Measurements from ENCODE around the gene ERC2.

GRCh38 chr3:56323986-56324420 lies 144.3 kb downstream of the ERC2 start:
- TF ChIP-seq, protein P1, sequence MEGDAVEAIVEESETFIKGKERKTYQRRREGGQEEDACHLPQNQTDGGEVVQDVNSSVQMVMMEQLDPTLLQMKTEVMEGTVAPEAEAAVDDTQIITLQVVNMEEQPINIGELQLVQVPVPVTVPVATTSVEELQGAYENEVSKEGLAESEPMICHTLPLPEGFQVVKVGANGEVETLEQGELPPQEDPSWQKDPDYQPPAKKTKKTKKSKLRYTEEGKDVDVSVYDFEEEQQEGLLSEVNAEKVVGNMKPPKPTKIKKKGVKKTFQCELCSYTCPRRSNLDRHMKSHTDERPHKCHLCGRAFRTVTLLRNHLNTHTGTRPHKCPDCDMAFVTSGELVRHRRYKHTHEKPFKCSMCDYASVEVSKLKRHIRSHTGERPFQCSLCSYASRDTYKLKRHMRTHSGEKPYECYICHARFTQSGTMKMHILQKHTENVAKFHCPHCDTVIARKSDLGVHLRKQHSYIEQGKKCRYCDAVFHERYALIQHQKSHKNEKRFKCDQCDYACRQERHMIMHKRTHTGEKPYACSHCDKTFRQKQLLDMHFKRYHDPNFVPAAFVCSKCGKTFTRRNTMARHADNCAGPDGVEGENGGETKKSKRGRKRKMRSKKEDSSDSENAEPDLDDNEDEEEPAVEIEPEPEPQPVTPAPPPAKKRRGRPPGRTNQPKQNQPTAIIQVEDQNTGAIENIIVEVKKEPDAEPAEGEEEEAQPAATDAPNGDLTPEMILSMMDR (conservative IDR thresholded peaks at IDR 0.05; ENCODE audit: low read length), result no peak
- no peak for TF ChIP-seq EZH2phosphoT487 (IDR thresholded peaks at IDR 0.05; ENCODE audit: borderline replicate concordance)
